Cardiac fibroblast (primary cell): ENCODE results near the gene DAB2IP.

Experiments used
- DNase-seq, 2 donors: peaks; one replicate each; pipeline versions ENCODE4 v3.0.0 to v3.0.0-alpha.2; 2010; ENCODE audit warnings: low read depth in 2 of 2
- H3K4me3 ChIP-seq, 2 donors: replicated peaks in 1 of 2; 1 replicate in 1 of 2; 2 replicates in 1 of 2; pipeline ENCODE4 v1.5.1; 2011; ENCODE audit warnings: low read depth in 2 of 2, low read length in 2 of 2, mild to moderate bottlenecking in 2 of 2, moderate library complexity in 1 of 2
- TF ChIP-seq, protein P1 (sequence below): IDR thresholded peaks from one replicate; pipeline ENCODE4 v1.5.1; 2011; ENCODE audit warnings: low read depth, mild to moderate bottlenecking, low read length, inconsistent platforms

DAB2IP gene

GRCh38 chr9:121826711-121827110 is 175.3 kb downstream of the DAB2IP start:
- DNase-seq: no peak
- TF ChIP-seq, protein P1, sequence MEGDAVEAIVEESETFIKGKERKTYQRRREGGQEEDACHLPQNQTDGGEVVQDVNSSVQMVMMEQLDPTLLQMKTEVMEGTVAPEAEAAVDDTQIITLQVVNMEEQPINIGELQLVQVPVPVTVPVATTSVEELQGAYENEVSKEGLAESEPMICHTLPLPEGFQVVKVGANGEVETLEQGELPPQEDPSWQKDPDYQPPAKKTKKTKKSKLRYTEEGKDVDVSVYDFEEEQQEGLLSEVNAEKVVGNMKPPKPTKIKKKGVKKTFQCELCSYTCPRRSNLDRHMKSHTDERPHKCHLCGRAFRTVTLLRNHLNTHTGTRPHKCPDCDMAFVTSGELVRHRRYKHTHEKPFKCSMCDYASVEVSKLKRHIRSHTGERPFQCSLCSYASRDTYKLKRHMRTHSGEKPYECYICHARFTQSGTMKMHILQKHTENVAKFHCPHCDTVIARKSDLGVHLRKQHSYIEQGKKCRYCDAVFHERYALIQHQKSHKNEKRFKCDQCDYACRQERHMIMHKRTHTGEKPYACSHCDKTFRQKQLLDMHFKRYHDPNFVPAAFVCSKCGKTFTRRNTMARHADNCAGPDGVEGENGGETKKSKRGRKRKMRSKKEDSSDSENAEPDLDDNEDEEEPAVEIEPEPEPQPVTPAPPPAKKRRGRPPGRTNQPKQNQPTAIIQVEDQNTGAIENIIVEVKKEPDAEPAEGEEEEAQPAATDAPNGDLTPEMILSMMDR: no peak

GRCh38 chr9:121827251-121827967 is 176.0 kb downstream of the DAB2IP start:
- DNase-seq: no peak
- no peak overlapping the region for H3K4me3 ChIP-seq
- TF ChIP-seq, protein P1: no peak

More at GRCh38 chr9:121826711-121827110, 175.3 kb downstream of the DAB2IP start:
- H3K4me3 ChIP-seq: no peak overlapping the region

- H3K4me3 ChIP-seq: no peak overlapping the region
- TF ChIP-seq, protein P1: no peak
- DNase-seq: no peak
Observed at GRCh38 chr9:121830441-121831140, 179.2 kb downstream of the DAB2IP start.

- TF ChIP-seq, protein P1: no peak
- H3K4me3 ChIP-seq: no peak overlapping the region
- DNase-seq: no peak
Observed at GRCh38 chr9:121831869-121832268, 180.4 kb downstream of the DAB2IP start.

DNA sequence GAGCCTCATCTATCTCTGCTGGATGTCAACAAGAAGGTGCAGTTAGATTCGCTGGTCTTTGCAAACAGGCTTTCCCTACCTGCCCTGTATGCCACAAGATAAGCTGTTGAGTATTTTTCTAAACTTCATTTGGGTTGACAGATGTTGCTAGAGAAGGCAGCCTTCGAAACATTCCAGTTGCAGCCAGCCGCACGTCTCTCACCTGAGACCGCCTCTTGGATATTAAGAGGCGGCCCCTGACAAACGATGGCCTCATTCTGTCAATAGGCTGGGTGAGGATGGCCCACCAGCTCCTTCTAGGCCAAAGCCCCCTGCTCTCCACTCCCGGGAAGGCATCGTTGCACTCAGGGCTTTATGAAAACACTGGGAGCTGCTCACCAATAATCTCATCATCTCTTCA is 181.6 kb downstream of the DAB2IP start:
- no peak for DNase-seq
- TF ChIP-seq, protein P1: no peak
- no peak overlapping the region for H3K4me3 ChIP-seq
